AG09319 (cell line): ENCODE results near the gene CEP85L.
"Not testable (repeated sequence)": the region's sequence is repeated elsewhere in the genome, so short reads cannot be mapped to it uniquely, and the experiment has no call there.

ENCODE experiments used
- DNase-seq: peaks from one replicate; pipeline ENCODE4 v3.0.0-alpha.2; 2010; ENCODE audit warnings: low read depth; ENCODE audit errors: extremely low read depth
- CTCF ChIP-seq: IDR thresholded peaks from 2 replicates; pipeline ENCODE4 v1.5.1; 2011; ENCODE audit warnings: low read depth, mild to moderate bottlenecking, inconsistent platforms, low read length, moderate library complexity

Gene CEP85L

DNA sequence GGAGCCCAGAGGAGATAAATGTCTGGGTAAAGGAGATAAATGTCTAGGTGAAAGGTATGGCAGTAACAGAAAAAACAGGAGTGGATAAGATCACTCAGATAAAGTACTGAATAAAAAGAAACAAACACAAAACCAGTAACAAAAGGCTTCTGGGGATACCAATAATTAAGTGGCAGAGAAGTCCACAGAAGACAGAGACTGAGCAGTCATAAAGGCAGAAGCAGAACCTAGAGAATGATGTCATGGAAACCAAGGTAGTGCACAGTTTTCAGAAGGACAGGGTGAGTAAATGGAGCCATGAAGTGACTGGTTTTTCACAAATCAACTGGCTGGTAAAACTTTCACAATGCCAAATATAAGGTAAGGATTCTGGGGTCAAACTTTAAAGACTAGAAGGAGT, 184.2 kb downstream of the CEP85L start:
- no peak for DNase-seq
- no peak for TF ChIP-seq CTCF

GRCh38 chr6:118464620-118465019, 186.8 kb downstream of the CEP85L start:
- no peak for TF ChIP-seq CTCF
- no peak for DNase-seq

DNA sequence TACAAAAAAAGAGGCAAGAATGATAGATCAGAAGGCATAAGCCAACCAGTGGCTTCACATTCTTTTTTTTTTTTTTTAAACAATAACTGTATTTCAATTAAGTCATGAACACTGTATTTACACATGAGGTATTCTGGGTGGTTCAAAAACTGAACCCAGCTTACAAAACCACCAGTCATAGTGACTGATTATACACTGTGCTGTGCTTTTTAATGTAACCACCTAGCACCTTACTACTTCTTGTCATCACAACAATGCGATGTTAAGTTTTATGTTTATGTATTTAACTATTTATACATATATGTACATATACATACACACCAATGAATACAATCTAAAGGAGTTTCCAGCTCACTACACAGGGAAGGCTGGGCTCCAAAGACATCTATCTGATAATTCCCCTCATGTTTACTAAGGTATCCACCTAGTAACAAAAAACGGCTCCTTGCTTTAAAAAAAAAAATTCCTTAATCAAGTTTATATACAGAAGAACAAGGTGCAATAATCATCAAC, 190.4 kb downstream of the CEP85L start:
- DNase-seq: no peak
- TF ChIP-seq CTCF: no peak

- TF ChIP-seq CTCF: no peak
These were observed 194.4 kb downstream of the CEP85L start for GRCh38 chr6:118456982-118457381.

GRCh38 chr6:118451839-118452238, 199.6 kb downstream of the CEP85L start:
- DNase-seq: no peak
- no peak for TF ChIP-seq CTCF

More at GRCh38 chr6:118456982-118457381, 194.4 kb downstream of the CEP85L start:
- no peak for DNase-seq

- no peak for DNase-seq
- TF ChIP-seq CTCF: no peak
These were observed 206.6 kb downstream of the CEP85L start for GRCh38 chr6:118444796-118445195.

- TF ChIP-seq CTCF: no peak
- no peak for DNase-seq
These were observed 214.9 kb downstream of the CEP85L start for GRCh38 chr6:118436482-118436881.

DNA sequence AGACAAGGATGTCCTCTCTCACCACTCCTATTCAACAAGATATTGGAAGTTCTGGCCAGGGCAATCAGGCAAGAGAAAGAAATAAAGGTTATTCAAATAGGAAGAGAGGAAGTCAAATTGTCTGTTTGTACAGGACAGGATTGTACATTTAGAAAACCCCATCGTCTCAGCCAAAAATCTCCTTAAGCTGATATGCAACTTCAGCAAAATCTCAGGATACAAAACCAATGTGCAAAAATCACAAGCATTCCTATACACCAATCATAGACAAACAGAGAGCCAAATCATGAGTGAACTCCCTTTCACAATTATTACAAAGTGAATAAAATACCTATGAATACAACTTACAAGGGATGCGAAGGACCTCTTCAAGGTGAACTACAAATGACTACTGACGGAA, 217.2 kb downstream of the CEP85L start:
- not testable (repeated sequence) for DNase-seq

DNA sequence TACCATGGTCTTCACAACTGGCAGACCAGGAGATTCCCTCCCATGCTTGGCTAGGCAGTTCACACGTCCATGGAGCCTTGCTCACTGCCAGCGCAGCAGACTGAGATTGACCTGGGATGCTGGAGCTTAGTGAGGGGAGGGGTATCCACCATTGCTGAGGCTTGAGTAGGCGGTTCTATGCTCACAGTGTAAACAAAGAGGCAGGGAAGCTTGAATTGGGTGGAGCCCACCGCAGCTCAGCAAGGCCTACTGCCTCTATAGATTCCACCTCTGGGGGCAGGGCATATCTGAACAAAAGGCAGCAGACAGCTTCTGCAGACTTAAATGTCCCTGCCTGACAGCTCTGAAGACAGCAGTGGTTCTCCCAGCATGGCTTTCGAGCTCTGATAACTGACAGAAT, 230.1 kb downstream of the CEP85L start:
- not testable (repeated sequence) for DNase-seq
